Measurements from ENCODE around the gene L1CAM.

Gene L1CAM

GRCh38 chrX:153885968-153886903, at the start of gene L1CAM:
TSS of gene L1CAM (minus strand) at chrX:153886173. CDS start at chrX:153875836, 10,337 bp downstream.
- no peak for DNase-seq

- DNase-seq = no peak
Measured at GRCh38 chrX:153935326-153935851, 49.4 kb upstream of the L1CAM start.

- DNase-seq = peak in 42 of 51 donors; percentile 5 to 79 (median 46)
Measured at GRCh38 chrX:153934762-153935325, 48.9 kb upstream of the L1CAM start, which contains the start of gene NAA10. TSS of gene NAA10 (minus strand) at chrX:153935037. CDS start at chrX:153934904, 133 bp downstream.

GRCh38 chrX:153934148-153934761, 48.3 kb upstream of the L1CAM start:
- DNase-seq = no peak

- no peak for DNase-seq
Measured at GRCh38 chrX:153933748-153934147, 47.8 kb upstream of the L1CAM start.

- no peak for DNase-seq
Measured at GRCh38 chrX:153932220-153932915, 46.4 kb upstream of the L1CAM start.

- DNase-seq = no peak
Measured at GRCh38 chrX:153931748-153932147, 45.8 kb upstream of the L1CAM start.

- DNase-seq = no peak
Measured at GRCh38 chrX:153931151-153931550, 45.2 kb upstream of the L1CAM start.

- DNase-seq = no peak
Measured at GRCh38 chrX:153930011-153930910, 44.3 kb upstream of the L1CAM start.

GRCh38 chrX:153929576-153929975, 43.6 kb upstream of the L1CAM start:
- no peak for DNase-seq

- DNase-seq = no peak
Measured at GRCh38 chrX:153928846-153929245, 42.9 kb upstream of the L1CAM start.

- DNase-seq = peak; percentile 15 to 100 (median 90)
Measured at GRCh38 chrX:153927922-153928760, 42.2 kb upstream of the L1CAM start.

- peak in 1 of 51 donors; percentile 41 for DNase-seq
Measured at GRCh38 chrX:153927672-153927921, 41.6 kb upstream of the L1CAM start.

GRCh38 chrX:153926858-153927671, 41.1 kb upstream of the L1CAM start:
- peak in 5 of 51 donors; percentile 3 to 41 (median 13) for DNase-seq

- DNase-seq = peak in 3 of 51 donors; percentile 3 to 19 (median 6)
Measured at GRCh38 chrX:153926552-153926857, 40.5 kb upstream of the L1CAM start.

GRCh38 chrX:153925739-153926551, 40.0 kb upstream of the L1CAM start, which contains the start of gene ARHGAP4:
TSS of gene ARHGAP4 (minus strand) at chrX:153926264. CDS start at chrX:153926202, 62 bp downstream.
- no peak for DNase-seq

GRCh38 chrX:153925387-153925738, 39.4 kb upstream of the L1CAM start:
- DNase-seq = no peak

Data from hypothalamus (tissue), 51 donors.